Naive thymus-derived CD4-positive, alpha-beta T cell (primary cell): ENCODE measurements around the gene ASIC2. TPM values are rescaled to one million over a fixed set of nuclear protein-coding genes. Genes with fewer than 3 reads are reported as not detected.

Experiments used
- ATAC-seq: fragments of 150-1000 bp; cut with Tn5 transposase; 2 replicates; pipeline ENCODE4 v1.10.0; 2021; ENCODE audit warnings: mild to moderate bottlenecking, moderate library complexity
- CTCF ChIA-PET: fragments of 350-600 bp; sonication (Branson Sonifier 250); formaldehyde crosslinking; loops from one replicate; lab custom pipeline; 2021; ENCODE audit warnings: antibody characterized with exemption; lab: Charles Lee
- POLR2A ChIA-PET: fragments of 350-600 bp; sonication (Branson Sonifier 250); formaldehyde crosslinking; loops from one replicate; lab custom pipeline; 2021; ENCODE audit warnings: antibody characterized with exemption, inconsistent platforms; lab: Charles Lee
- DNase-seq, 9 donors: peaks; one replicate each; pipeline versions ENCODE4 v3.0.0 to v3.0.0-alpha.2; 2020 to 2022; ENCODE audit warnings: mixed read lengths in 1 of 9
- H3K27ac ChIP-seq: one replicate; pipeline ENCODE4 v1.7.0; 2013; ENCODE audit warnings: mild to moderate bottlenecking, low read depth, low read length, moderate library complexity
- H3K27me3 ChIP-seq, 2 donors: one replicate each; pipeline ENCODE4 v1.7.0; 2013; ENCODE audit warnings: low read length in 2 of 2, mild to moderate bottlenecking in 2 of 2, moderate library complexity in 2 of 2; ENCODE audit not compliant: control insufficient read depth in 2 of 2, insufficient read depth in 2 of 2
- H3K36me3 ChIP-seq, 3 experiments: 1 replicate in 2 of 3; 2 replicates in 1 of 3; pipeline ENCODE4 v1.7.0; 2013; ENCODE audit warnings: low read length in 3 of 3, mild to moderate bottlenecking in 3 of 3, moderate library complexity in 1 of 3; ENCODE audit not compliant: insufficient read depth in 3 of 3, control insufficient read depth in 2 of 3
- H3K4me1 ChIP-seq, 2 donors: one replicate each; pipeline ENCODE4 v1.7.0; 2013; ENCODE audit warnings: low read length in 2 of 2, mild to moderate bottlenecking in 2 of 2, moderate library complexity in 1 of 2; ENCODE audit not compliant: control insufficient read depth in 2 of 2, insufficient read depth in 2 of 2
- H3K4me3 ChIP-seq: 2 replicates; pipeline ENCODE4 v1.7.0; 2013; ENCODE audit warnings: mild to moderate bottlenecking, low read length
- H3K9me3 ChIP-seq, 3 experiments: 1 replicate in 2 of 3; 2 replicates in 1 of 3; pipeline ENCODE4 v1.7.0; 2013; ENCODE audit warnings: low read length in 3 of 3; ENCODE audit not compliant: control insufficient read depth in 2 of 3
- H3K27ac Mint-ChIP-seq, 9 donors: one replicate each; pipeline ENCODE4 v1.8.0; 2020 to 2022; ENCODE audit warnings: mixed read lengths in 9 of 9, mild to moderate bottlenecking in 8 of 9, moderate library complexity in 5 of 9, inconsistent platforms in 2 of 9
- H3K27me3 Mint-ChIP-seq, 5 donors: one replicate each; pipeline ENCODE4 v1.8.0; 2021 to 2022; ENCODE audit warnings: mixed read lengths in 5 of 5, mild to moderate bottlenecking in 1 of 5
- H3K36me3 Mint-ChIP-seq, 5 donors: one replicate each; pipeline ENCODE4 v1.8.0; 2020 to 2022; ENCODE audit warnings: mixed read lengths in 5 of 5, mild to moderate bottlenecking in 3 of 5, inconsistent platforms in 1 of 5
- H3K4me1 Mint-ChIP-seq, 7 donors: one replicate each; pipeline ENCODE4 v1.8.0; 2020 to 2022; ENCODE audit warnings: mixed read lengths in 7 of 7, mild to moderate bottlenecking in 3 of 7, inconsistent platforms in 1 of 7
- H3K4me3 Mint-ChIP-seq, 10 donors: one replicate each; pipeline ENCODE4 v1.8.0; 2020 to 2022; ENCODE audit warnings: mild to moderate bottlenecking in 10 of 10, mixed read lengths in 10 of 10, moderate library complexity in 6 of 10, inconsistent platforms in 2 of 10
- H3K9me3 Mint-ChIP-seq, 11 donors: one replicate each; pipeline ENCODE4 v1.8.0; 2020 to 2022; ENCODE audit warnings: mixed read lengths in 11 of 11, mild to moderate bottlenecking in 4 of 11, inconsistent platforms in 1 of 11, moderate library complexity in 1 of 11
- intact Hi-C, 2 donors: fragments of 100-400 bp; cut with micrococcal nuclease; formaldehyde crosslinking; loops; one replicate each; pipeline ENCODE4 v1.15.1; 2023
- polyA plus RNA-seq, 2 donors: library from polyadenylated mRNA; unstranded; fragments of 300-500 nt; fragmentation: Illumina TruSeq; gene quantifications; one replicate each; pipeline ENCODE4 v1.2.3, GENCODE V29; 2021
- total RNA-seq, 6 experiments: library from RNA in 5 of 6; stranded (reverse) in 5 of 6; gene quantifications; 1 replicate in 5 of 6; 2 replicates in 1 of 6; pipeline ENCODE4 v1.2.3 and lab custom pipeline; 2021 to 2026

ASIC2 gene
- total and polyA plus RNA-seq, 7 experiments from 2014 or later, result not detected

DNA sequence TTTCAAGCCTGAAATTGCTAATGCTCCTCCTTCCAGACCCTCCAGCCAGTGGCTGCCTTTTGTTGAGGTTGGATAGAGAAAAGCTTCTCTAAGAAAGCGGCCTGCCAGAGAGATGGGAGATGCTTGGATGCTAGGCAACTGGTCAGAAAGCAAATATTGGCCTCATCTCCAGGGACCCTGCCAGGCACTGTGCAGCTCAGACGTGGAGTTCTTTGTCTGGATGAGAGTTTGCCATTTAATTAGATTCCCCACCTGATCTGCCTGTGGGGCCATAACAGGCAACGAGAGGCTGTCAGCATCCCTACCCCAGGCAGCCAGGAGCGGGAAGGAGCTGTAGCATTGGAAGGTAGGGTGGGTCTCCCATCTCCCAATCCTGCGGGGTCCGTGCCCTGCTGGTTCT is 52.7 kb downstream of the ASIC2 start:
- intact Hi-C loops, result no loop called here
- CTCF ChIA-PET, result no interaction called here

DNA sequence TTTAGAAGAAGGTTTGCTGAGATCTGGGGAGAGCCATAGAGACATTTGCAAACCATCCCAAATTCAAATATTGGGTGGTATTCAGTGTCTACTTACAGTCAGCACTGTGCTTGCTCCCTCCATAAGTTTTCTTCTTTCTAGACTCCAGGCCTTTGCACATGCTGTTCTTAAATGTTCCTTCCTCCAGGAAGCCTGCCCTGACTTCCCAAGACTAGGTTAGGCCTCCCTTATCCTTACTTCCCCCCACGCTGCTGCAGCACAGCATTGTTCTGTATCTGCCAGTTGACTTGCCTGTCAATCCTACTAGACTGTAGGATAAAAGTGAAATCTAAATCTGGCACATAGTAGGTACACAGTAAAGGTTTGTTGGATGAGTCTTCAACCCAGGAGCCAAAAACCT is 53.4 kb downstream of the ASIC2 start:
- DNase-seq, result no peak
- no peak overlapping the region for H3K27ac Mint-ChIP-seq
- H3K27ac ChIP-seq, result no peak overlapping the region
- no peak overlapping the region for H3K4me3 ChIP-seq
- ChIA-PET CTCF (no interaction called here), POLR2A (no interaction called here)
- no peaks in the 10 kb centered on the region for H3K9me3 ChIP-seq
- H3K27me3 Mint-ChIP-seq, result peaks cover 0 to 48% (median 11%) of the 10 kb centered on the region in 5 donors
- peaks cover 0 to 4% (median 0%) of the 10 kb centered on the region in 11 donors for H3K9me3 Mint-ChIP-seq
- H3K27me3 ChIP-seq, result no peaks in the 10 kb centered on the region
- ATAC-seq, result no peak
- H3K4me1 ChIP-seq, result no peaks in the 10 kb centered on the region
- no peak overlapping the region for H3K4me3 Mint-ChIP-seq
- intact Hi-C loops, result no loop called here
- H3K4me1 Mint-ChIP-seq, result no peaks in the 10 kb centered on the region
- H3K36me3 Mint-ChIP-seq, result no peaks in the 10 kb centered on the region
- no peaks in the 10 kb centered on the region for H3K36me3 ChIP-seq

More for the DNA sequence above, 52.7 kb downstream of the ASIC2 start:
- Mint-ChIP-seq H3K9me3 (peaks cover 0 to 3% (median 0%) of the 10 kb centered on the region in 11 donors), H3K27ac (no peak overlapping the region), H3K4me1 (no peaks in the 10 kb centered on the region), H3K36me3 (no peaks in the 10 kb centered on the region), H3K4me3 (no peak overlapping the region), H3K27me3 (peaks cover 0 to 47% (median 11%) of the 10 kb centered on the region in 5 donors)
- no peaks in the 10 kb centered on the region for H3K9me3 ChIP-seq
- POLR2A ChIA-PET, result no interaction called here
- DNase-seq (no peak), ATAC-seq (no peak)
- H3K4me1 ChIP-seq, result no peaks in the 10 kb centered on the region
- H3K36me3 ChIP-seq, result no peaks in the 10 kb centered on the region
- H3K27me3 ChIP-seq, result no peaks in the 10 kb centered on the region
- no peak overlapping the region for H3K27ac ChIP-seq
- no peak overlapping the region for H3K4me3 ChIP-seq

DNA sequence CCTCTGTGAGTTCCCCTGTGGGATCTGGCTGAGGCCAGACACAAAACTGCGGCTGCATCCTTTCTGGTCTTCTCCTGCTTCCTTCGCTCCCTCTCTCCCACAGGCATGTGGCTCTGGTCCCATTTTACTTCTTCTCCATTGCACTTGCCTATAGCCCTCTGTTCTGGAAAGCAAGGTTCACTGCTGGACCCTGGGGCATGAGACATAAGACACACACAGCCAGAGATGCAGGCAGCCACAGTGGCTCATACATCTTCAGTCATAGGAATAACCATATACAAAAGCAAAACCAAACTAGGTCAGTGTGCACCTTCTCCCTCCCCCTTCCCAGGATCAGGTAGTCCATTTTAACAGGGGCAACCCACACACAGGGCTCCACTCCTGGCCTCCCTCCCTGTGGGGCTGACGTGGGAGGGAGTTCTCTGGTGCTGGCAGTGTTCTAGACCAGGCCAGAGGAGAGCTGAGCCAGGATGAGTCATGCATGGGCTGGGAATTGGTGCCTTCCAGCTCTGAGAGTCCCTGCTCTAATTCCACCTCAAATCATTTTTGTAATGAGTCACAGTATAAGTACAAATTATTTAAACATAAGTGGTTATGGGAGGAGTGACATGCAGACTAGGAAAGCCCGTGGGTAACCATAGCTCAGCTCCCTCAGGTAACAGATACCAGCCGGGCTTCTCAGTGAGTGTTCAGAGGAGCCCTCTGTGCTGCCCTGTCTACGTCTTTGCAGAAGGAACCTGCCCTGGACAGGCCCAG is 58.0 kb downstream of the ASIC2 start:
- CTCF ChIA-PET, result no interaction called here
- H3K9me3 Mint-ChIP-seq, result peaks cover 0 to 4% (median 0%) of the 10 kb centered on the region in 11 donors
- no peaks in the 10 kb centered on the region for H3K36me3 Mint-ChIP-seq
- no peak overlapping the region for H3K4me3 Mint-ChIP-seq
- H3K27ac Mint-ChIP-seq, result no peak overlapping the region
- intact Hi-C loops, result no loop called here
- peaks cover 0 to 20% (median 4%) of the 10 kb centered on the region in 5 donors for H3K27me3 Mint-ChIP-seq
- no peak for ATAC-seq
- DNase-seq, result no peak
- no peak overlapping the region for H3K4me3 ChIP-seq
- no peaks in the 10 kb centered on the region for H3K4me1 ChIP-seq
- no peaks in the 10 kb centered on the region for H3K36me3 ChIP-seq
- no peaks in the 10 kb centered on the region for H3K9me3 ChIP-seq
- H3K27me3 ChIP-seq, result no peaks in the 10 kb centered on the region
- H3K4me1 Mint-ChIP-seq, result no peaks in the 10 kb centered on the region
- no peak overlapping the region for H3K27ac ChIP-seq
- POLR2A ChIA-PET, result no interaction called here

DNA sequence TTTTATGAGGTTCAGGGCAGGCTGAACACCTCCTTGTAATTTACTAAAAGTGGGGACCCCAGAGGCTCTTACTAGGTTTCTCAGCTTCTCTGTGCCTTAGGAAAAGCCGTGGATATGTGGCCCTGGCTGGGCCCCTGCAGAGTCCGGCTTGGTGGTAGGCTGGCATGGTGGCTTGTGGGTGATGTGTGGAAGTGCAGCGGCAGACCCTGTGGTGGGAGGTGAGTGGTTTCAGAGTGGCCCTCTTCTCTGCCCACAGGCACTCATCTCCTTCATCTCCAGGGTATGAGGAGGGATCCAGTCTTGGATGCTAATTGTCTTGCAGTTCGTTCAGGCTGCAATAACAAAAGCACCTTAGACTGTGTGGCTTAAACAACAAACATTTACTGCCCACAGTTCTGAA is 58.9 kb downstream of the ASIC2 start:
- Mint-ChIP-seq H3K9me3 (peaks cover 0 to 4% (median 0%) of the 10 kb centered on the region in 11 donors), H3K4me1 (no peaks in the 10 kb centered on the region), H3K4me3 (no peak overlapping the region), H3K27me3 (peaks cover 0 to 23% (median 6%) of the 10 kb centered on the region in 5 donors), H3K36me3 (no peaks in the 10 kb centered on the region), H3K27ac (no peak overlapping the region)
- DNase-seq (no peak), ATAC-seq (no peak)
- H3K27ac ChIP-seq, result no peak overlapping the region
- intact Hi-C loops, result no loop called here
- CTCF ChIA-PET, result no interaction called here
- H3K4me1 ChIP-seq, result no peaks in the 10 kb centered on the region
- no peak overlapping the region for H3K4me3 ChIP-seq
- no peaks in the 10 kb centered on the region for H3K27me3 ChIP-seq
- POLR2A ChIA-PET, result no interaction called here
- H3K9me3 ChIP-seq, result no peaks in the 10 kb centered on the region
- no peaks in the 10 kb centered on the region for H3K36me3 ChIP-seq

DNA sequence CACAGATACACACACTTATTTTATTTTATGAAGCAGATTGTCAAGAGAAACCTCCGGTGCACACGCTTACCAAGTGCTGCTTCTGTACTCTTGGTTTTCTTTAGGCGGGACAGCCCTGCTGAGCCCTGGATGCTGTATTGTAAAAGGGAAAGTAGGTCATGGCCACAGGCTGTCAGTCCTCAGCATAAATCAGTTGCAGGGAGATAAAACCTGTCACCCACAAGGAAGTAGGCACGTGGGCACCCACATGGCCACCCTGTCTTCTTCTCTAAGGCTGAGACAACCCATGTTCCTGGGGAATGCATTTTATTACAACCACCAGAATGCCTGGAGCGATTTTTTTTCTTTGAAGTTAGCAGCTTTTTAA is 59.3 kb downstream of the ASIC2 start:
- H3K4me1 ChIP-seq, result no peaks in the 10 kb centered on the region
- CTCF ChIA-PET, result no interaction called here
- ATAC-seq (peak; percentile 29), DNase-seq (no peak)
- H3K9me3 ChIP-seq, result no peaks in the 10 kb centered on the region
- Mint-ChIP-seq H3K9me3 (peaks cover 0 to 4% (median 0%) of the 10 kb centered on the region in 11 donors), H3K4me1 (no peaks in the 10 kb centered on the region), H3K4me3 (no peak overlapping the region), H3K27me3 (peaks cover 0 to 27% (median 6%) of the 10 kb centered on the region in 5 donors), H3K36me3 (no peaks in the 10 kb centered on the region), H3K27ac (no peak overlapping the region)
- intact Hi-C loops, result no loop called here
- POLR2A ChIA-PET, result no interaction called here
- no peaks in the 10 kb centered on the region for H3K27me3 ChIP-seq
- no peak overlapping the region for H3K4me3 ChIP-seq
- no peaks in the 10 kb centered on the region for H3K36me3 ChIP-seq
- H3K27ac ChIP-seq, result no peak overlapping the region

DNA sequence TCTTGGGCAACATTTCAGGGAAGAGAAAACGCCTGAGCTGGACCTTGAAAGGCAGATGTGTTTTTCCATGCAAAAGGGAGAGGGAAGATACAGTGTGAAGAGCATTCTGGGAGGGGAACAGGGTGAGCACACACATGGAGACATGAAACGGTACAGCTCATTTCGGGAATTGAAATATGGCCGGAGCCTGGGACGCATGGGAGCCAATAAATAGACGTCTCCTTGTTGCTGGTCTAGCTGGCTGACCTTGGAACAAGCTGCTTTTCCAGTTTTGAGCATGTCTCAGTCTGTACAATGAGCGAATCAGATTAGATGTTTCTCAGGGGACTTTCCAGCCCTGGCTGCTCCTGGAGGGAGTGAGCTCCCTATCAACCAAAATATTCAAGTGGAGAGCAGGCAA is 63.6 kb downstream of the ASIC2 start:
- POLR2A ChIA-PET, result no interaction called here

DNA sequence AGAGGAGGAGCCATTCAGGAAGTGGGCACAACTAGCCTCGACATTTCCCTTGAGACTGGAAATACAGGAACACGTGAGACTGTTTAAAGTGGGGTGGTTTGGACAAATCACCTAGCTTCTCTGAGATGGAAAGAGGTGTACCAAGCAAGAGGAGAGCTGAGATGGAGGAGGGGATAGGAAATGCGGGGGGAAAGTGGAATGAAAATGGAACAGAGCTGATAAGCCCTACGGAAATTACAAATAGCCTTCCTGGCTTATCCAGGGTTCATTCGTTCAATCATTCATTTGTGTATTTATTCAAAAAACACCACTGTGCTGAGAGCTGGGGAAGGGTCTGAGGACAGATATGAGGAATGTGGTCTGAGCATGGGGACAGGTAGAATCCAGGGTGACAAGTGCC is 64.1 kb downstream of the ASIC2 start:
- no peak overlapping the region for H3K4me3 Mint-ChIP-seq

More for the DNA sequence above, 63.6 kb downstream of the ASIC2 start:
- H3K4me1 ChIP-seq, result no peaks in the 10 kb centered on the region
- H3K4me3 ChIP-seq, result no peak overlapping the region
- Mint-ChIP-seq H3K9me3 (no peaks in the 10 kb centered on the region), H3K4me3 (no peak overlapping the region), H3K36me3 (no peaks in the 10 kb centered on the region), H3K27ac (no peak overlapping the region), H3K4me1 (no peaks in the 10 kb centered on the region), H3K27me3 (peaks cover 0 to 17% (median 5%) of the 10 kb centered on the region in 5 donors)
- no peak for DNase-seq
- no peak overlapping the region for H3K27ac ChIP-seq
- intact Hi-C loops, result no loop called here
- no peak for ATAC-seq
- no peaks in the 10 kb centered on the region for H3K27me3 ChIP-seq
- H3K36me3 ChIP-seq, result no peaks in the 10 kb centered on the region
- H3K9me3 ChIP-seq, result no peaks in the 10 kb centered on the region
- CTCF ChIA-PET, result interaction anchor here (0.6 kb wide), 1 partner anchor 41 kb away, joined by 3 read pairs; no protein-coding TSS in a partner anchor

More for the DNA sequence above, 64.1 kb downstream of the ASIC2 start:
- no peaks in the 10 kb centered on the region for H3K4me1 Mint-ChIP-seq
- no peaks in the 10 kb centered on the region for H3K9me3 ChIP-seq
- ATAC-seq (no peak), DNase-seq (no peak)
- CTCF ChIA-PET, result interaction anchor here (0.6 kb wide), 1 partner anchor 42 kb away, joined by 3 read pairs; no protein-coding TSS in a partner anchor
- no peak overlapping the region for H3K27ac Mint-ChIP-seq
- no peaks in the 10 kb centered on the region for H3K4me1 ChIP-seq
- no peaks in the 10 kb centered on the region for H3K36me3 Mint-ChIP-seq
- H3K27me3 Mint-ChIP-seq, result peaks cover 0 to 22% (median 5%) of the 10 kb centered on the region in 5 donors
- H3K9me3 Mint-ChIP-seq, result peaks cover 0 to 2% (median 0%) of the 10 kb centered on the region in 11 donors
- H3K4me3 ChIP-seq, result no peak overlapping the region
- H3K27ac ChIP-seq, result no peak overlapping the region
- POLR2A ChIA-PET, result no interaction called here
- no peaks in the 10 kb centered on the region for H3K36me3 ChIP-seq
- H3K27me3 ChIP-seq, result no peaks in the 10 kb centered on the region
- intact Hi-C loops, result no loop called here
